SK-N-SH treated with all-trans-retinoic acid at 6 μM for 48 hours (cell line): ENCODE data around the gene CLECL1.

Experiments
- OSR1 ChIP-seq: fragments of 250-450 bp; sonication (Bioruptor Pico); IDR thresholded peaks from 2 replicates; pipeline ENCODE4 v1.8.0; 2022; ENCODE audit warnings: moderate library complexity, mild to moderate bottlenecking, inconsistent platforms
- POU6F1 ChIP-seq: fragments of 250-450 bp; sonication (Bioruptor Pico); IDR thresholded peaks from 2 replicates; pipeline ENCODE4 v1.8.0; 2021; ENCODE audit warnings: low read depth, mild to moderate bottlenecking, moderate library complexity, borderline replicate concordance
- TF ChIP-seq, protein P1 (sequence below): fragments of 250-450 bp; sonication (Bioruptor Pico); IDR thresholded peaks from 2 replicates; pipeline ENCODE4 v1.5.1; 2020; ENCODE audit warnings: low read depth, mild to moderate bottlenecking, moderate library complexity

GRCh38 chr12:9763025-9763424 is 30.1 kb upstream of the CLECL1 start:
- no peak for TF ChIP-seq POU6F1 (CRISPR knock-in tag)
- TF ChIP-seq, protein P1, sequence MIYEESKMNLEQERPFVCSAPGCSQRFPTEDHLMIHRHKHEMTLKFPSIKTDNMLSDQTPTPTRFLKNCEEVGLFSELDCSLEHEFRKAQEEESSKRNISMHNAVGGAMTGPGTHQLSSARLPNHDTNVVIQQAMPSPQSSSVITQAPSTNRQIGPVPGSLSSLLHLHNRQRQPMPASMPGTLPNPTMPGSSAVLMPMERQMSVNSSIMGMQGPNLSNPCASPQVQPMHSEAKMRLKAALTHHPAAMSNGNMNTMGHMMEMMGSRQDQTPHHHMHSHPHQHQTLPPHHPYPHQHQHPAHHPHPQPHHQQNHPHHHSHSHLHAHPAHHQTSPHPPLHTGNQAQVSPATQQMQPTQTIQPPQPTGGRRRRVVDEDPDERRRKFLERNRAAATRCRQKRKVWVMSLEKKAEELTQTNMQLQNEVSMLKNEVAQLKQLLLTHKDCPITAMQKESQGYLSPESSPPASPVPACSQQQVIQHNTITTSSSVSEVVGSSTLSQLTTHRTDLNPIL (CRISPR knock-in tag), result no peak
- TF ChIP-seq OSR1 (CRISPR knock-in tag), result no peak
